ENCODE measurements around the gene ALS2CL. TPM values are rescaled to one million over a fixed set of nuclear protein-coding genes. Genes with fewer than 3 reads are reported as not detected.

The ALS2CL gene
- total RNA-seq, 1 experiment from 2014 or later = 39.6 TPM

GRCh38 chr3:46640927-46641326, 52.6 kb downstream of the ALS2CL start:
- CTCF ChIA-PET = no interaction called here
- Mint-ChIP-seq H3K27ac (ENCODE audit: unreplicated experiment) (no peak overlapping the region), H3K4me1 (ENCODE audit: low read depth, unreplicated experiment) (no peaks in the 10 kb centered on the region), H3K4me3 (ENCODE audit: low read depth, unreplicated experiment) (no peak overlapping the region), H3K27me3 (ENCODE audit: unreplicated experiment) (peaks cover 38% of the 10 kb centered on the region), H3K36me3 (ENCODE audit: insufficient read depth, unreplicated experiment) (peaks cover 5% of the 10 kb centered on the region), H3K9me3 (ENCODE audit: low read depth, unreplicated experiment) (peaks cover 2% of the 10 kb centered on the region)
- no TSS peak for BruUV-seq (replicated peaks)
- DNase-seq = no peak
- intact Hi-C loops (cut with micrococcal nuclease; ENCODE audit: unreplicated experiment) = no loop called here
- no peak for TF ChIP-seq CTCF (IDR thresholded peaks at IDR 0.05; ENCODE audit: unreplicated experiment)

GRCh38 chr3:46639221-46639620, 54.3 kb downstream of the ALS2CL start:
- Mint-ChIP-seq H3K27me3 (ENCODE audit: unreplicated experiment) (peaks cover 44% of the 10 kb centered on the region), H3K4me3 (ENCODE audit: low read depth, unreplicated experiment) (no peak overlapping the region), H3K4me1 (ENCODE audit: low read depth, unreplicated experiment) (no peaks in the 10 kb centered on the region), H3K9me3 (ENCODE audit: low read depth, unreplicated experiment) (peaks cover 2% of the 10 kb centered on the region), H3K36me3 (ENCODE audit: insufficient read depth, unreplicated experiment) (peaks cover 5% of the 10 kb centered on the region), H3K27ac (ENCODE audit: unreplicated experiment) (no peak overlapping the region)
- no peak for TF ChIP-seq CTCF (IDR thresholded peaks at IDR 0.05; ENCODE audit: unreplicated experiment)
- no peak for DNase-seq
- intact Hi-C loops (cut with micrococcal nuclease; ENCODE audit: unreplicated experiment) = no loop called here
- CTCF ChIA-PET = no interaction called here
- BruUV-seq (replicated peaks) = no TSS peak

- H3K4me1 Mint-ChIP-seq (ENCODE audit: low read depth, unreplicated experiment) = no peaks in the 10 kb centered on the region
- no peak overlapping the region for H3K4me3 Mint-ChIP-seq (ENCODE audit: low read depth, unreplicated experiment)
- no peaks in the 10 kb centered on the region for H3K36me3 Mint-ChIP-seq (ENCODE audit: insufficient read depth, unreplicated experiment)
- CTCF ChIA-PET = no interaction called here
- no peak overlapping the region for H3K27ac Mint-ChIP-seq (ENCODE audit: unreplicated experiment)
- intact Hi-C loops (cut with micrococcal nuclease; ENCODE audit: unreplicated experiment) = no loop called here
- no peaks in the 10 kb centered on the region for H3K9me3 Mint-ChIP-seq (ENCODE audit: low read depth, unreplicated experiment)
- DNase-seq = no peak
- no TSS peak for BruUV-seq (replicated peaks)
- peaks cover 16% of the 10 kb centered on the region for H3K27me3 Mint-ChIP-seq (ENCODE audit: unreplicated experiment)
- no peak for TF ChIP-seq CTCF (IDR thresholded peaks at IDR 0.05; ENCODE audit: unreplicated experiment)
Measured at GRCh38 chr3:46634856-46635255, 58.6 kb downstream of the ALS2CL start.

- no TSS peak for BruUV-seq (replicated peaks)
- peaks cover 23% of the 10 kb centered on the region for H3K27me3 Mint-ChIP-seq (ENCODE audit: unreplicated experiment)
- no peaks in the 10 kb centered on the region for H3K4me1 Mint-ChIP-seq (ENCODE audit: low read depth, unreplicated experiment)
- CTCF ChIA-PET = no interaction called here
- no peak overlapping the region for H3K4me3 Mint-ChIP-seq (ENCODE audit: low read depth, unreplicated experiment)
- no peaks in the 10 kb centered on the region for H3K36me3 Mint-ChIP-seq (ENCODE audit: insufficient read depth, unreplicated experiment)
- DNase-seq = no peak
- H3K27ac Mint-ChIP-seq (ENCODE audit: unreplicated experiment) = no peak overlapping the region
- intact Hi-C loops (cut with micrococcal nuclease; ENCODE audit: unreplicated experiment) = loop anchor here (2.0 kb wide), 1 partner anchor 144 kb away; no protein-coding TSS in a partner anchor
- no peaks in the 10 kb centered on the region for H3K9me3 Mint-ChIP-seq (ENCODE audit: low read depth, unreplicated experiment)
- no peak for TF ChIP-seq CTCF (IDR thresholded peaks at IDR 0.05; ENCODE audit: unreplicated experiment)
Measured at GRCh38 chr3:46632792-46633191, 60.7 kb downstream of the ALS2CL start.

Data from Calu3 (cell line).